HepG2 (cell line): ENCODE measurements around the gene MAN2A2. TPM values are rescaled to one million over a fixed set of nuclear protein-coding genes. Genes with fewer than 3 reads are reported as not detected.

ENCODE experiments used
- ATF1 ChIP-seq: IDR thresholded peaks from 2 replicates; pipeline ENCODE4 v1.6.1; 2016; ENCODE audit warnings: mild to moderate bottlenecking, control low read depth
- BCL6 ChIP-seq: IDR thresholded peaks from 2 replicates; pipeline ENCODE4 v1.6.1; 2016; ENCODE audit warnings: missing genetic modification reagents, missing compliant biosample characterization
- HMG20A ChIP-seq: IDR thresholded peaks from 2 replicates; pipeline ENCODE4 v1.6.1; 2016; ENCODE audit warnings: borderline replicate concordance
- JUN ChIP-seq: sonication (generic); formaldehyde crosslinking; IDR thresholded peaks from 2 replicates; pipeline ENCODE4 v1.4.0; 2020; ENCODE audit warnings: mild to moderate bottlenecking, missing genetic modification reagents
- KDM2A ChIP-seq: sonication (generic); formaldehyde crosslinking; IDR thresholded peaks from 2 replicates; pipeline ENCODE4 v1.4.0; 2020; ENCODE audit warnings: low read depth, missing genetic modification reagents, borderline replicate concordance
- KDM6A ChIP-seq: IDR thresholded peaks from 2 replicates; pipeline ENCODE4 v1.6.1; 2016; ENCODE audit warnings: low read depth
- POGZ ChIP-seq: sonication (generic); formaldehyde crosslinking; IDR thresholded peaks from 2 replicates; pipeline ENCODE4 v1.4.0; 2020; ENCODE audit warnings: mild to moderate bottlenecking, missing genetic modification reagents
- RARA ChIP-seq: IDR thresholded peaks from 2 replicates; pipeline ENCODE4 v1.6.1; 2016; ENCODE audit warnings: missing genetic modification reagents, missing compliant biosample characterization
- SIN3B ChIP-seq: fragments of 150-350 bp; IDR thresholded peaks from 2 replicates; pipeline ENCODE4 v1.6.1; 2014; ENCODE audit warnings: low read length
- TGIF2 ChIP-seq: IDR thresholded peaks from 2 replicates; pipeline ENCODE4 v1.6.1; 2016; ENCODE audit warnings: control low read depth, missing compliant biosample characterization
- ZBTB3 ChIP-seq: sonication (generic); formaldehyde crosslinking; IDR thresholded peaks from 2 replicates; pipeline ENCODE4 v1.4.0; 2020; ENCODE audit warnings: low read depth, mild to moderate bottlenecking, moderate library complexity, missing genetic modification reagents, borderline replicate concordance
- ZNF253 ChIP-seq: sonication (generic); formaldehyde crosslinking; IDR thresholded peaks from 2 replicates; pipeline ENCODE4 v1.8.0; 2022; ENCODE audit warnings: mild to moderate bottlenecking, missing genetic modification reagents, borderline replicate concordance
- ZNF3 ChIP-seq: IDR thresholded peaks from 2 replicates; pipeline ENCODE4 v1.7.0; 2017; ENCODE audit warnings: inconsistent platforms
- ZNF737 ChIP-seq: sonication (generic); formaldehyde crosslinking; IDR thresholded peaks from 2 replicates; pipeline ENCODE4 v1.5.0; 2020; ENCODE audit warnings: missing genetic modification reagents, mild to moderate bottlenecking, borderline replicate concordance
- polyA plus RNA-seq, 8 experiments: library from polyadenylated mRNA; depleted of rRNA in 3 of 8; stranded (reverse) in 7 of 8; unstranded in 1 of 8; fragments of >200 nt; fragmentation: Illumina TruSeq in 4 of 8; extraction: Trizol in 4 of 8; gene quantifications; 2 replicates each; pipeline versions ENCODE4 v1.2.1 to v1.2.3, GENCODE V29; 2011 to 2016; ENCODE audit warnings: low read depth in 4 of 8, missing spikeins in 1 of 8, mixed read lengths in 1 of 8; ENCODE audit not compliant: insufficient read depth in 1 of 8
- total RNA-seq, 5 experiments: library from RNA; depleted of rRNA; stranded (reverse); fragments of >200 nt; fragmentation: Illumina TruSeq; extraction: Trizol; gene quantifications; 2 replicates each; pipeline ENCODE4 v1.2.3, GENCODE V29; 2016; ENCODE audit warnings: low read depth in 1 of 5
- TF ChIP-seq, protein P1 (sequence below): sonication (generic); formaldehyde crosslinking; IDR thresholded peaks from 2 replicates; pipeline ENCODE4 v1.4.0; 2020; ENCODE audit warnings: missing genetic modification reagents, borderline replicate concordance
- TF ChIP-seq, protein P2 (sequence below): sonication (generic); formaldehyde crosslinking; IDR thresholded peaks from 2 replicates; pipeline ENCODE4 v1.4.0; 2020; ENCODE audit warnings: missing genetic modification reagents
- TF ChIP-seq, protein P3 (sequence below): sonication (generic); formaldehyde crosslinking; IDR thresholded peaks from 2 replicates; pipeline ENCODE4 v1.5.1; 2020; ENCODE audit warnings: mild to moderate bottlenecking, missing genetic modification reagents, borderline replicate concordance
- TF ChIP-seq, protein P4 (sequence below): sonication (generic); formaldehyde crosslinking; IDR thresholded peaks from 2 replicates; pipeline ENCODE4 v1.5.0; 2020; ENCODE audit warnings: mild to moderate bottlenecking, low read depth, missing genetic modification reagents, borderline replicate concordance
- TF ChIP-seq, protein P5 (sequence below): IDR thresholded peaks from 2 replicates; pipeline ENCODE4 v1.4.0; 2020; ENCODE audit warnings: mild to moderate bottlenecking, missing genetic modification reagents

MAN2A2 gene
- total and polyA plus RNA-seq, 2 of the 13 experiments (the other 11 are each of a cell fraction or from before 2014, with no cell fraction given): 17.5 to 51.5 TPM

DNA sequence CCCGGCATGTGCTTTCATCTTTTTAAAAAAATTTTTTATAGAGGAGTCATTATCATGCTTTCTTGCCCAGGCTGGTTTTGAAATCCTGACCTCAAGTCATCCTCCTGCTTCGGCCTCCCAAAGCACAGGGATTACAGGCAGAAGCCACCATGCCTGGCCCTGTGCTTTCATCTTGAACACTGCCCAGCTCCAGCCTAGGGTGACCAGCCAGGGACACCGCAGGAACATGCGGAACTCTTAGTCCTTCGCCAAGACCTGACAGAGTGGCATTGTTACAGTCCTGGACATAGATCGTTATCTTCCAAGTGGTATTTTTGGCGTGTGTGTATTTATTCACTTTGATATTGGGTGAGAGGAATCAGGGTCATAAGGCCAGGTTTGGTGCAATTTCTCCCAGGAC is 42.7 kb upstream of the MAN2A2 start (continued):
- TF ChIP-seq, protein P1, sequence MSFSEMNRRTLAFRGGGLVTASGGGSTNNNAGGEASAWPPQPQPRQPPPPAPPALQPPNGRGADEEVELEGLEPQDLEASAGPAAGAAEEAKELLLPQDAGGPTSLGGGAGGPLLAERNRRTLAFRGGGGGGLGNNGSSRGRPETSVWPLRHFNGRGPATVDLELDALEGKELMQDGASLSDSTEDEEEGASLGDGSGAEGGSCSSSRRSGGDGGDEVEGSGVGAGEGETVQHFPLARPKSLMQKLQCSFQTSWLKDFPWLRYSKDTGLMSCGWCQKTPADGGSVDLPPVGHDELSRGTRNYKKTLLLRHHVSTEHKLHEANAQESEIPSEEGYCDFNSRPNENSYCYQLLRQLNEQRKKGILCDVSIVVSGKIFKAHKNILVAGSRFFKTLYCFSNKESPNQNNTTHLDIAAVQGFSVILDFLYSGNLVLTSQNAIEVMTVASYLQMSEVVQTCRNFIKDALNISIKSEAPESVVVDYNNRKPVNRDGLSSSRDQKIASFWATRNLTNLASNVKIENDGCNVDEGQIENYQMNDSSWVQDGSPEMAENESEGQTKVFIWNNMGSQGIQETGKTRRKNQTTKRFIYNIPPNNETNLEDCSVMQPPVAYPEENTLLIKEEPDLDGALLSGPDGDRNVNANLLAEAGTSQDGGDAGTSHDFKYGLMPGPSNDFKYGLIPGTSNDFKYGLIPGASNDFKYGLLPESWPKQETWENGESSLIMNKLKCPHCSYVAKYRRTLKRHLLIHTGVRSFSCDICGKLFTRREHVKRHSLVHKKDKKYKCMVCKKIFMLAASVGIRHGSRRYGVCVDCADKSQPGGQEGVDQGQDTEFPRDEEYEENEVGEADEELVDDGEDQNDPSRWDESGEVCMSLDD (CRISPR knock-in tag): no peak
- no peak for TF ChIP-seq ZNF253 (CRISPR knock-in tag)
- TF ChIP-seq, protein P2, sequence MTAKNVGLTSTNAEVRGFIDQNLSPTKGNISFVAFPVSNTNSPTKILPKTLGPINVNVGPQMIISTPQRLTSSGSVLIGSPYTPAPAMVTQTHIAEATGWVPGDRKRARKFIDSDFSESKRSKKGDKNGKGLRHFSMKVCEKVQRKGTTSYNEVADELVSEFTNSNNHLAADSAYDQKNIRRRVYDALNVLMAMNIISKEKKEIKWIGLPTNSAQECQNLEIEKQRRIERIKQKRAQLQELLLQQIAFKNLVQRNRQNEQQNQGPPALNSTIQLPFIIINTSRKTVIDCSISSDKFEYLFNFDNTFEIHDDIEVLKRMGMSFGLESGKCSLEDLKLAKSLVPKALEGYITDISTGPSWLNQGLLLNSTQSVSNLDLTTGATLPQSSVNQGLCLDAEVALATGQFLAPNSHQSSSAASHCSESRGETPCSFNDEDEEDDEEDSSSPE: no peak
- peak; percentile 57; the same call in 1 of the 2 replicates for TF ChIP-seq BCL6
- TF ChIP-seq, protein P3, sequence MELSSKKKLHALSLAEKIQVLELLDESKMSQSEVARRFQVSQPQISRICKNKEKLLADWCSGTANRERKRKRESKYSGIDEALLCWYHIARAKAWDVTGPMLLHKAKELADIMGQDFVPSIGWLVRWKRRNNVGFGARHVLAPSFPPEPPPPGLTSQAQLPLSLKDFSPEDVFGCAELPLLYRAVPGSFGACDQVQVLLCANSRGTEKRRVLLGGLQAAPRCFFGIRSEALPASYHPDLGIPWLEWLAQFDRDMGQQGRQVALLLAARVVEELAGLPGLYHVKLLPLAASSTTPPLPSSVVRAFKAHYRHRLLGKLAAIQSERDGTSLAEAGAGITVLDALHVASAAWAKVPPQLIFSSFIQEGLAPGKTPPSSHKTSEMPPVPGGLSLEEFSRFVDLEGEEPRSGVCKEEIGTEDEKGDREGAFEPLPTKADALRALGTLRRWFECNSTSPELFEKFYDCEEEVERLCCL (CRISPR knock-in tag): no peak
- TF ChIP-seq KDM6A (CRISPR knock-in tag): no peak
- TF ChIP-seq RARA (CRISPR knock-in tag): peak; percentile 50; the same call in 1 of the 2 replicates
- peak; percentile 40; the same call in 1 of the 2 replicates for TF ChIP-seq HMG20A
- TF ChIP-seq TGIF2 (CRISPR knock-in tag): no peak; the same call in 1 of the 2 replicates
- TF ChIP-seq JUN: no peak
- TF ChIP-seq KDM2A (CRISPR knock-in tag): peak; percentile 6; the same call in 1 of the 2 replicates
- TF ChIP-seq, protein P4, sequence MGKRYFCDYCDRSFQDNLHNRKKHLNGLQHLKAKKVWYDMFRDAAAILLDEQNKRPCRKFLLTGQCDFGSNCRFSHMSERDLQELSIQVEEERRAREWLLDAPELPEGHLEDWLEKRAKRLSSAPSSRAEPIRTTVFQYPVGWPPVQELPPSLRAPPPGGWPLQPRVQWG (CRISPR knock-in tag): no peak
- TF ChIP-seq POGZ: no peak
- TF ChIP-seq ATF1: no peak
- no peak for TF ChIP-seq ZNF3 (CRISPR knock-in tag)
- TF ChIP-seq, protein P5, sequence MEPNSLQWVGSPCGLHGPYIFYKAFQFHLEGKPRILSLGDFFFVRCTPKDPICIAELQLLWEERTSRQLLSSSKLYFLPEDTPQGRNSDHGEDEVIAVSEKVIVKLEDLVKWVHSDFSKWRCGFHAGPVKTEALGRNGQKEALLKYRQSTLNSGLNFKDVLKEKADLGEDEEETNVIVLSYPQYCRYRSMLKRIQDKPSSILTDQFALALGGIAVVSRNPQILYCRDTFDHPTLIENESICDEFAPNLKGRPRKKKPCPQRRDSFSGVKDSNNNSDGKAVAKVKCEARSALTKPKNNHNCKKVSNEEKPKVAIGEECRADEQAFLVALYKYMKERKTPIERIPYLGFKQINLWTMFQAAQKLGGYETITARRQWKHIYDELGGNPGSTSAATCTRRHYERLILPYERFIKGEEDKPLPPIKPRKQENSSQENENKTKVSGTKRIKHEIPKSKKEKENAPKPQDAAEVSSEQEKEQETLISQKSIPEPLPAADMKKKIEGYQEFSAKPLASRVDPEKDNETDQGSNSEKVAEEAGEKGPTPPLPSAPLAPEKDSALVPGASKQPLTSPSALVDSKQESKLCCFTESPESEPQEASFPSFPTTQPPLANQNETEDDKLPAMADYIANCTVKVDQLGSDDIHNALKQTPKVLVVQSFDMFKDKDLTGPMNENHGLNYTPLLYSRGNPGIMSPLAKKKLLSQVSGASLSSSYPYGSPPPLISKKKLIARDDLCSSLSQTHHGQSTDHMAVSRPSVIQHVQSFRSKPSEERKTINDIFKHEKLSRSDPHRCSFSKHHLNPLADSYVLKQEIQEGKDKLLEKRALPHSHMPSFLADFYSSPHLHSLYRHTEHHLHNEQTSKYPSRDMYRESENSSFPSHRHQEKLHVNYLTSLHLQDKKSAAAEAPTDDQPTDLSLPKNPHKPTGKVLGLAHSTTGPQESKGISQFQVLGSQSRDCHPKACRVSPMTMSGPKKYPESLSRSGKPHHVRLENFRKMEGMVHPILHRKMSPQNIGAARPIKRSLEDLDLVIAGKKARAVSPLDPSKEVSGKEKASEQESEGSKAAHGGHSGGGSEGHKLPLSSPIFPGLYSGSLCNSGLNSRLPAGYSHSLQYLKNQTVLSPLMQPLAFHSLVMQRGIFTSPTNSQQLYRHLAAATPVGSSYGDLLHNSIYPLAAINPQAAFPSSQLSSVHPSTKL: 0 out of 2 replicates have a peak, but pooled peaks have one; percentile 28
- no peak for TF ChIP-seq SIN3B
- TF ChIP-seq ZNF737 (CRISPR knock-in tag): no peak
- no peak for TF ChIP-seq ZBTB3
